GM21825 (cell line): ENCODE data around the gene LRMDA.

Experiments
- ATAC-seq: cut with Tn5 transposase; IDR thresholded peaks from one replicate; pipeline ENCODE4 v1.9.1; 2021; ENCODE audit warnings: mild to moderate bottlenecking, moderate library complexity; ENCODE audit not compliant: unreplicated experiment

The LRMDA gene

DNA sequence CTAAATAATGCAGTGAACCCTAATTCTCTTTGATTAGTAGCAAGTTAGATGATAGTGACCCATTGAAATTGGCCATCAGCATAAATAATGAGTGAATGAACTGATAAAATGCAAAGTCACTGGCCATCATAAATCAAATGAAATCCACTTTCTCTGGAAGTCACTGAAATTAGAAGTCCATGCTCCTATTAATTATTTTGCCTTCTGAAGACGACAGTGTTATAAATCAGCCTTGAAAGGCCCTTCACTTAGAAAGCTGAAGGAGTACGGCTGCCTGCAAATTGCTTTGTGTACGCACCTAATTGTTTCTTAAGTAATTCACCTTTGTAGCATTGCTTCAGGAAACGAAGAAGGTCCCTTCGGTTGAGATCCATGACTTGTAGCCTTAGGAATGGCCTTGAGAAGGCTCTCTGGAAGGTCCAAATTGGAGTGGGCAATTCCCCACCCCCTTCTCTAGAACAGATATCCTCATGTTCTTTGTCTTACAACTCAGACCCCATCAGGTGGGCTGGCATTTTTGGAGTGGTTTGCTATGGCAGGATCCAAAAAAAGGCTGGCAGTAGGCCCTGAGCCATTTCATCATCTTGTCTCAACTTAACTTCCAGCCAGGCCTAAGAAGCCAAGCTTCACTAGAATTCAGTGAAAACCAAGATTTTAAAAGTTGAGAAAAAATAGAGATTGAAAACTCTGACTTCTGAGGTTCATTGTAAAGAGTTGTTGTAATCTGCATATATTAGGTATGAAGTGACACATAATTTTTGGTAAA is 420.3 kb downstream of the LRMDA start:
- ATAC-seq = no peak

DNA sequence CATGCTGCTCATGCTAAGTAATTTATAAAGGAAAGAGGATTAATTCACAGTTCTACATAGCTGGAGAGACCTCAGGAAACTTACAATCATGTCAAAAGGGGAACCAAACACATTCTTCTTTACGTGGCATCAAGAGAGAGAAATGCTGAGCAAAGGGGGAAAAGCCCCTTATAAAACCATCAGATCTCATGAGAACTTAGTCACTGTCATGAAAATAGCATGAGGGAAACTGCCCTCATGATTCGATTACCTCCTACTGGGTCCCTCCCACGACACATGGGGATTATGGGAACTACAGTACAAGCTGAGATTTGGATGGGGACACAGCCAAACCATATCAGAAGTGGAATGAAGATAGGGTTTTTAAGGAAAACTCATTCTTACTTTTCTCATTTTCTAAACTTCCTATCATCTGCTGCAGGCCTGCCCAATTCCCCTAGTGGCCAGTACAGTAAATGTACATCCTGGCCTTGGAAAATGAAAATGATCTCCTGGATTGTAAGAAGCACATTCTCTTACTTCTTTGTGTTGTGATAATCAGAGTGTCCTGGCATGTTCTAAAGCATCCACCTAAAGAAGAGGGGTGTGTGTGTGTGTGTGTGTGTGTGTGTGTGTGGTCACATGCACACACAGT is 421.5 kb downstream of the LRMDA start:
- ATAC-seq = no peak

DNA sequence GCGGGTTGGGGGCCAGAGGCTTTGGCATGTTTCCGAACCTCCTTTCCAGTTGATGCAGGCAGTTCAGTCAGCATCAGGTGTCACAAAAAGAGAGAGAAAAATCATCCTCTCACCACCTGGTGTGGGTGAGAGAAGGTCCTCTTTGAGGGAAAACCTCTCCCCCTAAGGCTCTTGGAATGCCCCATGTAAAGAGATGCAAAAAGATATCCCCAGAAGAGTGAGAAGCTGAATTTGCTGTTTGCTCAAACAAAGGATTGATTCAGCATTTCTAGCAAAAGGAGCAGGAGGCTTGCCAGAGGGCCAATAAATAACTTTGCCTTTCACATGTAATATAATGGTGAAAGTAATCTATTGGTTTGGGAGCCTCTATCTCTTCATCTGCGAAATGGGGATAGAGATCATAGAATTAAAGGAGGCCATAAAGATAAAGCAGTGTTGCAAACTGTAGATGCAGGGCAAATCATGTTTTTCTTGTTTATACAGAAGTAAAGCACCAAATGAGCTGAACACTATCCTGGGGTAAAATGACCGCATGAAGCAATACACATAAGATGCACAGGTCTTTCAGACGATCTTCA is 425.9 kb downstream of the LRMDA start:
- no peak for ATAC-seq

DNA sequence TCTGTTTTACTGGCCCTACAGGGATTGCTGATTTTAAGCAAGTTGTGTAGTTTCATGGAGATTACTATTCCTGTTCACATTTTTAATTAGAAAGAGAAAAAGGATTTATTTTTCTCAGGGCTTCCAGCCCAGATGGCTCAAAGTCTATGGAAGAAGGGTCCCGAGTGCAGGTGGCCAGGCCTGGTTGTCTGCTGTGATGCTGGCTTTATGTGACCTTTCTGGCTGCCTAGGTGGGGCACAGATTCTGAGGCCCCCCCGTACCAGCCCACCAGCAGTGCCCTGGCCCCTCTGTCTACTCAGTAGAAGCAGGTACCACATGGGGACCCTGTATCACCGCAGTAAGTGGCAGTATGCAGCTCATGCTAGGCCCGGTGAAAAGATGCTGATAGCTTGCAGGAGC is 426.5 kb downstream of the LRMDA start:
- ATAC-seq = no peak

DNA sequence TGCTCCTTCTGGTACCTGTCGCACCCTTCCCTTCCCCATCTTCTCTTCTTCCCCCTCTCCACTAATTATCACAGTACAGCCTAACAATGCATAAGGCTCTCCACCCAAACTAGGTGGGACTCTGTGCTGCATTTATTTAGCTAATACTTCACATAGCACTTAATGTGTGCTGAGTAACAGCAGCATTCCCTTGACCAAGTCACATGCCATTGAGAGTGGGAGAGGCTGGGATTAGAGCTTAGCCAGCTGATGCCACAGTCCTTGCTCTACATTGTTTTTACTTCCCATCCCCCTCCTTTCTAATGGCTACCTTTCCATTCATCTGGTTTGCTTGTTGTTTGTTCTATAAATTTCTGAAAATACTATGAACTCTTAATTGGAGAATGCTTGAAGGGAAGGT is 426.9 kb downstream of the LRMDA start:
- ATAC-seq = no peak

DNA sequence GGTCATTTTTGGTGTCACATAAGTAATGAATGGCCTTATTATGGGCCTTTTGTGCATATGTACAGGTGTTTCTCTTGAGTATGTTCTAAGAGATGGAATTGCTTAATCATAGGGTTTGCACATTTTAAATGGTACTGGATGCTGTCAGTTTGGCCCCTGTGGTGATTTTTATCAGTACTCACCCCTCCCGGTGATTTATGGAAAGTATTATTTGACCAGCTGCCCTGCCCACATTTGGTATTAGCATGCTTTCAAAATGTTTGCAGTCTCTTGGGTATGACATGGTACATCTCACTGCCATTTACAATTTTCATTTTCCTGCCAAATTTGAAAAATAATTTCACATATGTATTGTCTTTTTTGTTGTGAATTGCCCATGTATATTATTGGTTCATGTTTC is 427.7 kb downstream of the LRMDA start:
- ATAC-seq = no peak

DNA sequence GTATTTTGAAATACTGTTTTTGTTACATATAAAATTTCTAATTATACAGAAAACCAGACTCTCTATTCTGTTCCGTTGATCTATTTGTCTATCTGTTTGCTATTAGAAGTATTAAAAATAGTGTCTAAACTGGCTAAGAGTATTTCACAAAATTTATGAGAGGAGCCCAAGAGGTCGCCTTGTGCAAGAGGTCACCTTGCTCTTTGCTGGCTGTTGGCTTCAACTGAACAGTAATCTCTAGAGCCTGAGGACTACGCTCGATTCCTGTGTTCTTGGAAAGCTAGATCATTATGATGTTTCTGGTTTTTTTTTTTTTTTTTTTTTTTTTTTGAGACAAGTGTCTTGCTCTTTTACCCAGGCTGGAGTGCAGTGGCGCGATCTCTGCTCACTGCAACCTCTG is 428.6 kb downstream of the LRMDA start:
- no peak for ATAC-seq

DNA sequence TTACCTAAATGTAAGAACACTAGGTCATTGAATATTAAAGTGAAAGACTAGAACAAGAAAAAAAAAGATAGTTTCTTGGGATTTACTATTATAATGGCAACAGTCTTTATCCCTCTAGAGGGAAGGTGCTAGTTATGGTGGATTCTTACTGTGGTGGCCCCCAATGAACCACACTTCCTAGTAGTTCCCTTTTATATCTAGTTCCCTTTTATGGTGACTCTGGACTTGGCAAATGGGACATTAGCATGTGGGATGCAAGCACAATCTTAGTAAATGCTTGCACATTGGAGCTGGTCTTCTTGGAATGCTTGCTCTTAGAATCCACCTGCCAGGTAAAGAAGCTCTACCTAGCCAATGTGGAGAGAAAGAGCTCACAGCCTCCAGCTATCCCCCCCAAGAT is 430.2 kb downstream of the LRMDA start:
- ATAC-seq = no peak

DNA sequence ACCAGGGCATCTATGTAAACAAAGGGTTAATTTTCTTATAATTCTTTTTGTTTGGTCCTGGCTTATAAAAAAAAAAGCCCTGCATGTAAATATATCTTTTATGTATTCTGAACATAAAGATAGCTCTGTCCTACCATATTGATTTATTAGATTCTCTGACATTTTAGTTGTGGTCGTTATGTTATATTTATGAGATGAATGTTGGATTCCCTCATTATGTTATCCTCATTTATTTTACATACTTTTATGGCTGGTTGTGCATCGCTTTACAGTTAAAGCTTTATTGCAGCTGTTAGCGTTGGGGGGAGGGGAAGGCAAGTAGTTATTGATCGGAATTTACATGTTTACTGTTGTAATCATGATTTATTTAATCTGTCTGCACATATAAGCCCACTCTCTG is 431.5 kb downstream of the LRMDA start:
- no peak for ATAC-seq

DNA sequence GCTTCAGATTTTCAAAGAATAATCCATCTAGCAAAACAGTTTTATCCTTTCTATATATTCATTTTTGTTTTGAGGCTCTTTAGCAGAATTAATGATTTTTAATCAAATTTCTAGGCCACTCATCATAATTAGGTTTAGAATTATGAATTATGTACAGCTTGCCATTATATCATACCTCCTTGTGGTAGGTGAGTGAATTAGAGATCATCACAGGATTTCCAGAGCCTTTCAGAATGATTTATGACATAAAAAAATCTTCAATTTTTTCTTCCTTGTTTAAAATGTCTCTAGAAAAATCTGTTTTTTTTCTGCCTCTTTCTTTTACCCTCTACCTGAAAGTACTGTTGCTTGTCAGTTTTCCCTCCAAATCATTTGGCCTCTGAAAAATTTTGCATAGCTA is 433.3 kb downstream of the LRMDA start:
- ATAC-seq = no peak

DNA sequence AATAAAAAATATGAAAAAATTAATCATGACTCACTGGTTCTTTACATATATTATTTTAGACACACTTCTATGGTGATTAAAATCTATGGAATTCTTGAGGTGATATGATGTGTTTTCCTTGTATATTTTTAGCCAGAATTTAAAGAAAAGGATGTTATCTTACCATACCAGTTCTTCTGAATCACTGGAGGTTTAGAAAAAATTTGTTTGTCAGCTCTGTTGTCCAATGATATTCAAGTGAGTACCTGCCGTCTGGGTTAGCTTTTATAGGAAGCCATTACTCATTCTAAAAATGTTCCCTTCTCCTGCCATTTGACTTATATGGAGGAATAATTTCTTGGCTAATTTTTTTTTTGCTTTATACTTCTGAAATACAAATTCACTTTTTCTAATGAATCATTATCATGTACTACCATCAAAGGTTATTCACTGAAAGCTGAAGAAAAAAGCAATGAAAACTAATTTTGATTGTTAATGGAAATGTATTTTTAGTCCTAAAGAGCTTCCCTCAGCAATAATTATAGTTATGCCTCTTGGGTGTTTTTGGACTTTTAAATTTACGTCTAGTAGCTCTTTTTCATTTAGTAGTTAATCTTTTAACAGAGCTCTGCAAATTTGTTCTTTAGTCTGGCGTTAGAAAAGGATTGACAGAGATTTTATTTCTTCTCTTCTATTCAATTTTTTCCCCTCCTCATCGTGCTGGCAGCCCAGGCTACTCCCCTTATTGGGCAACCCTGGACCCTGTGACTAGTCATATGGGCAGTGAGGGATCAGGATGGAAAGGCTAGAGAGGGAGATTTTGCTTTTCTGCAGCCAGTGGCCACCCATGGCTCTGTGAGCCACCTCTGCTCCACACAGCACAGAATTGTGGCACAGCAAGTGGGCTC is 434.2 kb downstream of the LRMDA start:
- ATAC-seq = no peak

DNA sequence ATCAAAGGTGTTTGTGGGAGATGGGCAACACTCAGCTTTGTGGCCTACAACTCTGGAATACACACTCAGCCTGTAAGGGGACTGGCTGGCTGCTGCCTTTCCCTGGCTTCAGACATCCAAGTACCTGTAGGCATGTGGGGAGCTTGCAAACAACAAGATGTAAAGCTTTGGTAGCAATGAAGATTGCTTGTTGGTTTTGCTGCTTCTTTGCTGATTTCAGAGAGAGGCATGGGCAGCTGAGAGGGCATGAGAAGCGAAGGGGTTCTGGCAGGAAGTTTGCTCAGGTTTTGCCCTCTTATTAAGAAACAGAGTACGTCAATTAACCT is 434.8 kb downstream of the LRMDA start:
- no peak for ATAC-seq

DNA sequence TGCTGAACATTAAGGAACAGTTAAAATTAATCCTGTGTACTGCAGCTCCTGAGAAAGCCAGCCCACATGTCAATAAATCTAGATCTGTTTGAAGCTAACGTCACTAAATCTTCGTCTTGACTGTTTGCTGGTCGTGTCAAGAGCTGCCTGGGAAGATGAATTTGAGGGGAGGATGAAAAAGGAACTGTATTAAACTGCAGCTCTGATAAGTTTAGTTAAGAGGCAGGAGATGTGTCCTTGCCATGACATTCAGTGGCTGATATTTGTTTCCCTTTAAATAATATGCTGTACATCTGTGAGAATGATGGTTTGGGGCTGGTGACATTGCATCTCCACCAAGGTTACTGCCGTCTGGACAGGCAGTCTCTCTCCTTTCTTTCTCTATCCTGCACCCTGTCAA is 435.3 kb downstream of the LRMDA start:
- ATAC-seq = no peak

DNA sequence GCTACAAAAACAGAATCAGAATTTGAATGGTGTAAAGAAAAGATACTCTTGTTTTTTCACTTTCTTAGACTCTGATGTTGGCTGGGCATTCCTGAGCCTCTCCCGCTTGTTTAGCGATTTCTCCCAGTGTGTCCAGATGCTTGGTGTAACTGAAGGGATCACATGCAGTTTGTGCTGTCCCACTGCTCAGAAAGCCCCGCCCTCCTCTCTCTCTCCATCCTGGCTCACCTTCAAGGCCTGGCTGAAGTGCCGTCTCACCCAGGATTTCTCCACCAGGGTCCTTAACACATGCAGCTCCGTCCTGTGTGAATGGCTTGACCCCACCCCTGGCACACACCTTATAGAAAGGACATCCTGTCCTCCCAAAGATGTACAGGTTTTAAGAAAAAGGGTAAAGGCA is 437.1 kb downstream of the LRMDA start:
- no peak for ATAC-seq

DNA sequence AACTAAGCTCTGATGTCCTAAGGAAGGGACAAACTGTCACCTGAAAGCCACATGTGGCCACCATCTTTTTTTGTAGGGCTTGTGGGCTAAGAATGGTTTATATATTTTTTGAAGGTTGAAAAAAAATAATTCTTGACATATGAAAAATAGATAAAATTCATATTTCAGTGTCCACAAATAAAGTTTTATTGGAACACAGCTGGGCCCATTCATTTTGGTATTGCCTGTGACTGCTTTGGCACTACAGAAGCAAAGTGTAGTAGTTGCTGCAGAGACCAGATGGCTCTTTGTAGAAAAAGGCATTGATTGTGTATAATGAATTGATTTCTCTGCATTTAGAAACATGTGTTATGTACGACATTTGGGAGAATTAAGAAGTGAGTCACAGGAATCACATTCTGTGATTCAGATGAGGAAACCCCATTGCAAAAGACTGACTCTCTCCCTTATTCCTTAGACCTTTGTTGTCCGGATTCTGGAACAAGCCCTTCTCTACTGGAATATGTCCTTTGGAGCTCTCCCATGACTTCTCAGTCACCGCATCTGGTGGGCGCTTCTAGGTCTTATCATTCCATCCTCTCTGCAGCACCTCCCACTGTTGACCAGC is 438.7 kb downstream of the LRMDA start:
- ATAC-seq = no peak

DNA sequence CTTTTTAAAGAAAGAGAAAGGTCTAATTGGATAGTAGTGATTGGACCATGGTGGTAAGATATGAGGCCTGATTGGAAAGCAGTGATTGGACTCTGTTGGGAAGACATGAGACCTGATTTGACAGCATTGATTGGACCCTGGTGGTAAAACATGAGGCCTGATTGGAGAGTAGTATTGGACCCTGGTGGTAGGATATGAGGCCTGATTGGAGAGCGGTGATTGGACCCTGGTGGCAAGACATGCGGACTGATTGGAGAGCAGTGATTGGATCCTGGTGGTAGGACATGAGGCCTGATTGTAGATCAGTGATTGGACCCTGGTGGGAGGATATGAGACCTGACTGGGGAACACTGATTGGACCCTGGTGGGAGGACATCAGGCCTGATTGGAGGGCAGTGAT is 444.3 kb downstream of the LRMDA start:
- no peak for ATAC-seq

DNA sequence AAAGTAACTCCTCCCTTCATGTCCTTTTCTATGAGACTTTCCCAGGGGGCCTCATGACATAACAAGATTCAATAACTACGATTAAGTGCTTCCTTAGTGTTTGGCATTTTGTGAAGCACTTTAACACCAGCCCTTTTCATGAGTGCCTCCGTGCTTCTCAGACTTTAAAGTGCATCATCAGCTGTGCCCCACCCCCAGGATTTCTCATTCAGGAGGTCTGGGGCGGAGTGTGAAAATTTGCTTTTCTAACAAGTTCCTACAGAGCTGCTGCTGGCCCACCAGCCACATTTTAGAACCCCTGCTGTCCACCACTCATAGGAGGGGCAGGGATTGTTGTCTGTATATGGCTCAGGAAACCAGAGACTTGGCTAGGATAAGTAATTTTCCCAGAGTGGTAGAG is 445.3 kb downstream of the LRMDA start:
- no peak for ATAC-seq

DNA sequence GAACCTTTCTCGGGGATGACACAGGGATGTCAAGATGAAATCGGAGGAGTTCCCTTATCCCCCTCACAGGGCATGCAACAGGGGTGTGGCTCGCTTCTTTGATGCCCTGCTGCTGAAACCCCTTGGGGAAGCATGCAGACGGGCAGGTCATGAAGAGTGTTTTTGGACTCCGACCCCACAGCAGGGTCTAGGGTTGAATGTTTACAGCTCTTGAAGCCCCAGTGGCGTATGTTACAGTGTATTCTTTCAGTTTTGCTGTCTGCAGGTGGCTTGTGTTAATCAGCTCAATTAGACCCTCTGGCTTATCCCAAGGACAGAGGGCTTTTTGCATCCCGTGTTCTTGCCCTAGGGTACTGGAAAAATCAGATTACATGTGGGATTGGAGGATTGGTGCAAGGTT is 446.5 kb downstream of the LRMDA start:
- no peak for ATAC-seq

DNA sequence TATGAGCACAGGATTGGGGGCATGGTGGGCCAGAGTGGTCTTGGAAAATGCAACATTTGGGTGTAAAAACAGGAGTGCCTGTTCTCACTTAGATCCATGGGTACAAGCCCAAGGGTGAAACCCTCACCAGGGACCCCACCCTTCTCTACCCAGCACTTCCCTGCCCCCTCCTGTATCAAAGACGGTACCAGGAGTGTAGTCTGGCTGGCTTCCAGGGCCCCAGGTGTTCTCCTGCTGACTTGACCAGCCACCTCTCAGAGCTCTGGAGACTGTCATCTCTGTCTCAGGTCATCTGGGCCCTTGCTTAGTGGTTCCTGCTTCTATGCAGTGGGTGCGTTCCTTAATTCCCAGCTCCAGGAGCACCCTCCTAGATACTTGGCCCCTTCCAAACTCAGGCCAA is 447.2 kb downstream of the LRMDA start:
- no peak for ATAC-seq

DNA sequence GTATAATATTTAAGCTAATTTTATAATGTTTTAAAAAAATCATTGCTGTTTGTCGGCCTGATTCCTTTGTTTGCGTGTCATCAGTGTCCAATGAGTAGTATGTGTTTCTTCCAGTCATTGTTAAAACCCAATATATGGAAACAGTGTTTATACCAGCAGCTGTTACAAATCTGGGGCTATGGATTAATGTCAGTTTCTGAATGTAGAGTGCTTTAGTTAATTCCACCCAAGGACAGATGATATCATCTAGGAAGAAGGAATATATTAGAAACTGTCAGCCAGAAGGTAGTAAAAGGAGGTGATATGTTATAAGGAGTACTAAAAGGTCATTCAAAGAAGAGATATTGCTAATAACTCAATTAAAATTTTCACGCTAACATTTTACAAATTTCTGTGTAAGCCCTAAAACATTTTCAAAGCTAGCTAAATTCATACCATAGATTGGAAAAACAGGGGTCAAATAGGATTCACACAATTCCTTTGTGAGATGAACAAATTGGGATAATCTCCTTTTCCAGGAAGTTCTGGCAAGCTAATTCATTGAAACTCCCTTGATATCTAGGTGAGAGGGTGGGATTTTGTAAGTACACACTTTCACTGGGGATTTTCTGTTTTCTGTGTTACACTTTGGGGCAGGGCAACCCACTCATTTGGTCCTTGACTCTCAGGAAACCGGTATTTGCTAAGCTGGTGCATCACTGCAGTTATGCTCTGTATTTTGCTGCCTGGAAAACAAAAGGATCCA is 448.8 kb downstream of the LRMDA start:
- ATAC-seq = no peak
